HCT116 (cell line): ENCODE data around the gene NEK6. TPM values are rescaled to one million over a fixed set of nuclear protein-coding genes. Genes with fewer than 3 reads are reported as not detected.

Experiments used
- ATAC-seq: fragments of 200-7000 bp; cut with Tn5 transposase; 2 replicates; pipeline ENCODE4 v1.9.1; 2020; ENCODE audit warnings: mild to moderate bottlenecking, moderate library complexity
- BruUV-seq: library from RNA; stranded (reverse); fragments of 400-500 nt; replicated peaks from 2 replicates; lab custom pipeline; 2021; lab: Mats Ljungman, UMichigan
- CTCF ChIA-PET: fragments of 300-600 bp; sonication (Branson Sonifier 250); formaldehyde crosslinking; loops from one replicate; lab custom pipeline; 2021; ENCODE audit warnings: antibody characterized with exemption; lab: Charles Lee
- POLR2A ChIA-PET: fragments of 300-600, 350-600 bp; sonication (Branson Sonifier 250); formaldehyde crosslinking; loops from one replicate; lab custom pipeline; 2021; ENCODE audit warnings: antibody characterized with exemption; lab: Charles Lee
- RAD21 ChIA-PET, 2 experiments: fragments of 300-600 bp; sonication (Branson Sonifier 250); formaldehyde crosslinking; loops; one replicate each; lab custom pipeline; 2023; ENCODE audit warnings: low total read pairs in 2 of 2; ENCODE audit not compliant: uncharacterized antibody in 2 of 2, unreplicated experiment in 2 of 2, low non-redundant PET in 1 of 2; lab: Charles Lee
- DNase-seq: peaks from one replicate; pipeline ENCODE4 v3.0.0-alpha.2; 2010; ENCODE audit warnings: low read depth, low spot score
- H2AFZ ChIP-seq: fragments of 200-600 bp; shearing (Covaris generic), sonication (generic); 2 replicates; pipeline ENCODE4 v1.6.1; 2017; ENCODE audit warnings: low read depth, mixed run types, mixed read lengths, antibody characterized with exemption, low read length; ENCODE audit not compliant: poor library complexity, severe bottlenecking
- H3K27ac ChIP-seq: 2 replicates; pipeline ENCODE4 v1.5.1; 2012; ENCODE audit warnings: low read depth, low read length
- H3K27me3 ChIP-seq: fragments of 200-600 bp; sonication (generic); 2 replicates; pipeline ENCODE4 v1.6.1; 2016; ENCODE audit warnings: mixed run types, low read length, mixed read lengths; ENCODE audit not compliant: insufficient read depth
- H3K36me3 ChIP-seq, 2 experiments: fragments of 200-500 bp in 1 of 2; fragments of 200-600 bp in 1 of 2; sonication (Bioruptor generic) in 1 of 2; sonication (generic) in 1 of 2; 2 replicates each; pipeline versions ENCODE4 v1.5.1 to v1.6.1; 2014 to 2016; ENCODE audit warnings: low read length in 2 of 2, inconsistent platforms in 1 of 2, mixed read lengths in 1 of 2, mixed run types in 1 of 2; ENCODE audit not compliant: insufficient read depth in 2 of 2, control insufficient read depth in 1 of 2
- H3K4me1 ChIP-seq, 2 experiments: fragments of 200-600 bp in 1 of 2; sonication (generic) in 1 of 2; 2 replicates each; pipeline versions ENCODE4 v1.5.1 to v1.6.1; 2012 to 2017; ENCODE audit warnings: low read length in 2 of 2, inconsistent platforms in 1 of 2, mild to moderate bottlenecking in 1 of 2, mixed read lengths in 1 of 2, mixed run types in 1 of 2, moderate library complexity in 1 of 2; ENCODE audit not compliant: insufficient read depth in 2 of 2, control insufficient read depth in 1 of 2
- H3K4me2 ChIP-seq: fragments of 200-600 bp; sonication (generic); 2 replicates; pipeline ENCODE4 v1.6.1; 2017; ENCODE audit warnings: mixed run types, low read length, mixed read lengths
- H3K4me3 ChIP-seq, 2 experiments: fragments of 200-600 bp in 1 of 2; sonication (generic) in 1 of 2; replicated peaks in 1 of 2; 2 replicates each; pipeline ENCODE4 v1.5.1; 2011 to 2016; ENCODE audit warnings: low read length in 2 of 2, control low read depth in 1 of 2, low read depth in 1 of 2, mild to moderate bottlenecking in 1 of 2, mixed read lengths in 1 of 2, mixed run types in 1 of 2
- H3K79me2 ChIP-seq: fragments of 200-600 bp; sonication (generic); 2 replicates; pipeline ENCODE4 v1.6.1; 2017; ENCODE audit warnings: mild to moderate bottlenecking, mixed run types, low read length, moderate library complexity, mixed read lengths; ENCODE audit not compliant: insufficient read depth
- H3K9ac ChIP-seq: fragments of 200-600 bp; sonication (generic); 2 replicates; pipeline ENCODE4 v1.6.1; 2016; ENCODE audit warnings: low read length, mixed read lengths
- H3K9me2 ChIP-seq: fragments of 200-600 bp; sonication (generic), shearing (Covaris generic); 2 replicates; pipeline ENCODE4 v1.6.1; 2017; ENCODE audit warnings: mixed run types, mild to moderate bottlenecking, moderate library complexity; ENCODE audit not compliant: insufficient read depth
- H3K9me3 ChIP-seq, 2 experiments: fragments of 200-500 bp in 1 of 2; fragments of 200-600 bp in 1 of 2; sonication (Bioruptor generic) in 1 of 2; sonication (generic) in 1 of 2; 2 replicates each; pipeline ENCODE4 v1.6.1; 2014 to 2017; ENCODE audit warnings: low read length in 2 of 2, mixed read lengths in 2 of 2, inconsistent platforms in 1 of 2, low read depth in 1 of 2, mild to moderate bottlenecking in 1 of 2, mixed run types in 1 of 2, moderate library complexity in 1 of 2; ENCODE audit not compliant: control insufficient read depth in 1 of 2, insufficient read depth in 1 of 2
- H4K20me1 ChIP-seq: fragments of 200-600 bp; sonication (generic), shearing (Covaris generic); 2 replicates; pipeline ENCODE4 v1.6.1; 2017; ENCODE audit warnings: mixed run types, mild to moderate bottlenecking, moderate library complexity; ENCODE audit not compliant: insufficient read depth
- ATF3 ChIP-seq: IDR thresholded peaks from 2 replicates; pipeline ENCODE4 v1.6.1; 2012
- CBX3 ChIP-seq: IDR thresholded peaks from 2 replicates; pipeline ENCODE4 v1.6.1; 2012; ENCODE audit warnings: low read depth
- CEBPB ChIP-seq: IDR thresholded peaks from 2 replicates; pipeline ENCODE4 v1.6.1; 2012; ENCODE audit warnings: low read depth
- ELF1 ChIP-seq: IDR thresholded peaks from 2 replicates; pipeline ENCODE4 v1.6.1; 2012; ENCODE audit warnings: low read depth, borderline replicate concordance
- EZH2 ChIP-seq: fragments of 200-600 bp; sonication (generic); IDR thresholded peaks from 2 replicates; pipeline ENCODE4 v1.6.1; 2017; ENCODE audit warnings: antibody characterized with exemption, mixed run types
- EZH2phosphoT487 ChIP-seq: fragments of 200-600 bp; IDR thresholded peaks from 2 replicates; pipeline ENCODE4 v1.6.1; 2018; ENCODE audit warnings: antibody characterized with exemption, borderline replicate concordance
- FOSL1 ChIP-seq: IDR thresholded peaks from 2 replicates; pipeline ENCODE4 v1.6.1; 2012; ENCODE audit warnings: low read depth
- JUND ChIP-seq: IDR thresholded peaks from 2 replicates; pipeline ENCODE4 v1.6.1; 2012
- POLR2A ChIP-seq: IDR thresholded peaks from 2 replicates; pipeline ENCODE4 v1.7.0; 2011; ENCODE audit warnings: borderline replicate concordance; ENCODE audit not compliant: insufficient read depth, insufficient read length; ENCODE audit errors: extremely low read depth
- RAD21 ChIP-seq: IDR thresholded peaks from 2 replicates; pipeline ENCODE4 v1.6.1; 2012; ENCODE audit warnings: low read depth, mild to moderate bottlenecking
- SP1 ChIP-seq: IDR thresholded peaks from 2 replicates; pipeline ENCODE4 v1.6.1; 2012; ENCODE audit warnings: low read depth
- TCF7L2 ChIP-seq: IDR thresholded peaks from 2 replicates; pipeline ENCODE4 v1.7.0; 2011; ENCODE audit warnings: borderline replicate concordance, inconsistent platforms; ENCODE audit not compliant: insufficient read depth, insufficient read length; ENCODE audit errors: extremely low read depth
- YY1 ChIP-seq: IDR thresholded peaks from 2 replicates; pipeline ENCODE4 v1.6.1; 2011; ENCODE audit warnings: low read length, low read depth, moderate library complexity, mild to moderate bottlenecking; ENCODE audit not compliant: insufficient replicate concordance; ENCODE audit errors: extremely low read depth
- ZFX ChIP-seq: fragments of 450-650 bp; IDR thresholded peaks from 2 replicates; pipeline ENCODE4 v1.6.1; 2017
- ZNF274 ChIP-seq: fragments of 200-500 bp; sonication (Bioruptor generic); IDR thresholded peaks from 2 replicates; pipeline ENCODE4 v1.6.1; 2014; ENCODE audit warnings: mild to moderate bottlenecking, low read depth, low read length, inconsistent platforms
- intact Hi-C: fragments of 100-400 bp; cut with micrococcal nuclease; formaldehyde crosslinking; loops from 2 replicates; pipeline ENCODE4 v1.10.0; 2022
- total RNA-seq: library from RNA; stranded (reverse); gene quantifications from one replicate; pipeline ENCODE4 v1.2.1, GENCODE V29; 2021; ENCODE audit not compliant: unreplicated experiment
- TF ChIP-seq, protein P1 (sequence below): IDR thresholded peaks from 2 replicates; pipeline ENCODE4 v1.6.1; 2011; ENCODE audit warnings: mild to moderate bottlenecking, low read length, moderate library complexity; ENCODE audit not compliant: insufficient replicate concordance; ENCODE audit errors: extremely low read depth

The NEK6 gene
- total RNA-seq, 1 experiment from 2014 or later, result 40.8 TPM

DNA sequence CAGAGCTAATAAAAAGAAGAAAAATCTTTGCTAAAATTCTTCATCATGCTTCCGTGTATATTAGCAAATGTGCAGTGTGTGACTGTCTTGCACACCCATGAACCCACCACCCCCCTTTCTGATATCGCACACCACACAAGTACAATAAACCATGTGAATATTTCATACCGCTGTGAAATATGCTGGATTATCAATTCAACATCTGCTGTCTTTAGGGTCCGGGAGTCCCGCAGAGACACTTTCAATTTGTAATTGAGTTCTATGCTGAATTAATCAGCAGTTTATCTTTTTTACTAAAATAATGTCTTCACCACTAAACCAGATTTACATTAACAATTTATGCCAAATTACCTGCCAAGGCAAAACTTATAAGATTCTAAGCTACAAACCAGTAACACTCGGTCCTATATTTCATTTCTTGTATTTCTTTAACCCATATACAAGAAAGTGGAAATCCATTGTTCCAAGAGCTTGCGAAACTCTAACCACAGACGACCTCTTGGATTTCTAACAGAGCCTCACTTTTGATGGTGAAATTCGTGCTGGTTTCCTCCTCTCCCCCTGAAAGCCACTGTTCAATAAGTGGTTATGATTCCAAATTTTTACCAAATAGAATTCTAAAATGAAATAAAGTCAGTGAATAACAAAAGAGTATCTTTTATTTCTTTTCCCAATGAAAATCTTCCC is 113.3 kb downstream of the NEK6 start:
- ChIA-PET POLR2A (no interaction called here), RAD21 (no interaction called here), CTCF (no interaction called here)
- Histone ChIP-seq H3K9me3 (no peaks in the 10 kb centered on the region), H3K9ac (no peak overlapping the region), H2AFZ (no peak overlapping the region), H3K4me3 (no peak overlapping the region), H3K4me1 (peaks cover 7 to 20% of the 10 kb centered on the region in 2 experiments; a peak in 3 of 4 replicates), H3K36me3 (no peaks in the 10 kb centered on the region), H3K4me2 (no peak overlapping the region), H3K79me2 (peaks cover 99% of the 10 kb centered on the region), H3K27ac (no peak overlapping the region), H4K20me1 (peaks cover 15% of the 10 kb centered on the region; the same call in 1 of the 2 replicates), H3K9me2 (no peaks in the 10 kb centered on the region), H3K27me3 (no peaks in the 10 kb centered on the region)
- no peak for DNase-seq
- intact Hi-C loops, result no loop called here
- ATAC-seq, result no peak
- no peak for TF ChIP-seq EZH2phosphoT487
- no peak for TF ChIP-seq CEBPB
- TF ChIP-seq SP1, result no peak
- TF ChIP-seq ZFX, result no peak
- TF ChIP-seq FOSL1, result no peak
- TF ChIP-seq POLR2A, result no peak
- TF ChIP-seq, protein P1, sequence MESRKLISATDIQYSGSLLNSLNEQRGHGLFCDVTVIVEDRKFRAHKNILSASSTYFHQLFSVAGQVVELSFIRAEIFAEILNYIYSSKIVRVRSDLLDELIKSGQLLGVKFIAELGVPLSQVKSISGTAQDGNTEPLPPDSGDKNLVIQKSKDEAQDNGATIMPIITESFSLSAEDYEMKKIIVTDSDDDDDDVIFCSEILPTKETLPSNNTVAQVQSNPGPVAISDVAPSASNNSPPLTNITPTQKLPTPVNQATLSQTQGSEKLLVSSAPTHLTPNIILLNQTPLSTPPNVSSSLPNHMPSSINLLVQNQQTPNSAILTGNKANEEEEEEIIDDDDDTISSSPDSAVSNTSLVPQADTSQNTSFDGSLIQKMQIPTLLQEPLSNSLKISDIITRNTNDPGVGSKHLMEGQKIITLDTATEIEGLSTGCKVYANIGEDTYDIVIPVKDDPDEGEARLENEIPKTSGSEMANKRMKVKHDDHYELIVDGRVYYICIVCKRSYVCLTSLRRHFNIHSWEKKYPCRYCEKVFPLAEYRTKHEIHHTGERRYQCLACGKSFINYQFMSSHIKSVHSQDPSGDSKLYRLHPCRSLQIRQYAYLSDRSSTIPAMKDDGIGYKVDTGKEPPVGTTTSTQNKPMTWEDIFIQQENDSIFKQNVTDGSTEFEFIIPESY, result no peak
- no peak for TF ChIP-seq JUND
- TF ChIP-seq ELF1, result no peak
- no peak for TF ChIP-seq RAD21
- TF ChIP-seq YY1, result no peak
- no peak for TF ChIP-seq TCF7L2
- TF ChIP-seq ZNF274, result no peak
- TF ChIP-seq EZH2, result no peak
- TF ChIP-seq CBX3, result no peak
- TF ChIP-seq ATF3, result no peak
- no TSS peak for BruUV-seq
